ENCODE results near the gene PEX11G. TPM values are rescaled to one million over a fixed set of nuclear protein-coding genes. Genes with fewer than 3 reads are reported as not detected.
"Not testable (repeated sequence)": the region's sequence is repeated elsewhere in the genome, so short reads cannot be mapped to it uniquely, and the experiment has no call there.

PEX11G gene
- polyA plus RNA-seq, 4 donors = 5.8 to 9.2 (median 7.9) TPM

DNA sequence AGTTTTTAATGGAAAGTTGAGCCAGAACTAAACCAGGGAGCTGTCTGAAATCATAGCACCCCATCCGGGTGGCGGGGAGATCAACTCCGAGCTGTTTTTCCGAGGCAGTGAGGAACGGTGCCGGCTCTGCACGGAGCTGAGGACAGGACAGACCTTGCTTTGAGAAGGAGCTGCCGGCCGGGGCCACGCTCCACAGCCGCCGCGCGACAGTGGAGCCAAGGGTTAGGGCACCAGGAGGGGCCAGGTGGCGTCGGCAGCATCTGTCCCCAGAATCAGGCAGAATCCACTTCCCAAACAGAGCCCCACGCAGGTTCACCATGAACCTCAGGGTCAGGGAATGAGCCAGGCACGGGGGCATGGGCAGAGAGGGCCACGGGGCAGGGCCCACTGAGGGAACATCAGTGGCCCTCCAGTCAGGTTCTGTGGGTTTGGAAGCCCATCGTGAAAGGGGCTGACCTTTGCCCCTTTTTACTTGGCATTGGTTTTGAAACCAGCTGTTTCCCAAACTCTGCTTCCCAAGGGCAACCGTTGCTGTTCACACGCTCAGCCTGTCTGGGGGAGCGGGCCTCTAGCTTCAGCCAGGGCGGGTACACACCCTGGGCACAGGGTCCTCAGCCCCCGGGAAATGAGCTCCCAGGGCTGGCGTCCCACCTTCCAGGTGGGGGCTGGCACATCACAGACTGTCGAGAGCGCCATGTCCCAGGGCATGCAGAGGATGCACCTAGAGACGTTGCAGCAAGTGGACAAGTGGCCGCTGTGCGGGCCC, 18.1 kb downstream of the PEX11G start:
- no peak for DNase-seq (ENCODE audit: low read depth in 4 of 4, low spot score in 2 of 4)

DNA sequence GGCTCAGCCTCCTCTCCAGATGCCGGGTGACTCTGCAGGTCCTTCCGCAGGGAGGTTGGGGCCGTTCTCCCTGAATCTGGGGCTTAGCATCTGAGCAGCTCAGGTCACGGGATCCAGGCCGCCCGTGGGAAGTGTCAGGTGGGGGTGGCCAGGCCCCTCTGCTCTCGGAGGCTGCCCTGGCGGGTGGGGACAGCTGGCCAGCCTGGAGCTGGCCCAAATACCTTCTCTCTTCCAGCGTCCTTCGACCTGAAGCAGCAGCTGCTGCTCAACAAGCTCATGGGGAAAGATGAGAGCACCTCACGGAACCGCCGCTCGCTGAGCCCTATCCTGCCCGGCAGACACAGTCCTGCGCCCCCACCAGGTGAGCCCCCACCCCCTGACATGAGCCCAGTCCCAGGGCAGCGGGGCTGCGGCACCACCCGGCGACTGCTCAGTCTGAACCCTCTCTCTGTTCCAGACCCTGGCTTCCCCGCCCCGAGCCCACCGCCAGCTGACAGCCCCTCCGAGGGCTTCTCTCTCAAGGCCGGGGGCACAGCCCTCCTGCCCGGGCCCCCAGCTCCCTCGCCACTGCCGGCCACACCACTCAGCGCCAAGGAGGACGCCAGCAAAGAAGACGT, 19.1 kb downstream of the PEX11G start:
- no peak for DNase-seq (ENCODE audit: low read depth in 4 of 4, low spot score in 2 of 4)

DNA sequence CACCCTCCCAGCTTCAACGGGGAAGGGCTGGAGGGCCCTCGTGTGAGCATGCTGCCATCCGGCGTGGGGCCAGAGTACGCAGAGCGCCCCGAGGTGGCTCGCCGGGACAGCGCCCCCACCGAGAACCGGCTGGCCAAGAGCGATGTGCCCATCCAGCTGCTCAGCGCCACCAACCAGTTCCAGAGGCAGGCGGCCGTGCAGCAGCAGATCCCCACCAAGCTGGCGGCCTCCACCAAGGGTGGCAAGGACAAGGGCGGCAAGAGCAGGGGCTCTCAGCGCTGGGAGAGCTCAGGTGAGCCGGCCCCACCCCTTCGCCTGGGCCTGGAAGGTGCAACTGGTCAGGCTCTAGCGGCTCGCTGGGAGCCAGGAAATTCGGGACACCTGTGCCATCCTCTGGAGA, 20.0 kb downstream of the PEX11G start:
- no peak for DNase-seq (ENCODE audit: low read depth in 4 of 4, low spot score in 2 of 4)

DNA sequence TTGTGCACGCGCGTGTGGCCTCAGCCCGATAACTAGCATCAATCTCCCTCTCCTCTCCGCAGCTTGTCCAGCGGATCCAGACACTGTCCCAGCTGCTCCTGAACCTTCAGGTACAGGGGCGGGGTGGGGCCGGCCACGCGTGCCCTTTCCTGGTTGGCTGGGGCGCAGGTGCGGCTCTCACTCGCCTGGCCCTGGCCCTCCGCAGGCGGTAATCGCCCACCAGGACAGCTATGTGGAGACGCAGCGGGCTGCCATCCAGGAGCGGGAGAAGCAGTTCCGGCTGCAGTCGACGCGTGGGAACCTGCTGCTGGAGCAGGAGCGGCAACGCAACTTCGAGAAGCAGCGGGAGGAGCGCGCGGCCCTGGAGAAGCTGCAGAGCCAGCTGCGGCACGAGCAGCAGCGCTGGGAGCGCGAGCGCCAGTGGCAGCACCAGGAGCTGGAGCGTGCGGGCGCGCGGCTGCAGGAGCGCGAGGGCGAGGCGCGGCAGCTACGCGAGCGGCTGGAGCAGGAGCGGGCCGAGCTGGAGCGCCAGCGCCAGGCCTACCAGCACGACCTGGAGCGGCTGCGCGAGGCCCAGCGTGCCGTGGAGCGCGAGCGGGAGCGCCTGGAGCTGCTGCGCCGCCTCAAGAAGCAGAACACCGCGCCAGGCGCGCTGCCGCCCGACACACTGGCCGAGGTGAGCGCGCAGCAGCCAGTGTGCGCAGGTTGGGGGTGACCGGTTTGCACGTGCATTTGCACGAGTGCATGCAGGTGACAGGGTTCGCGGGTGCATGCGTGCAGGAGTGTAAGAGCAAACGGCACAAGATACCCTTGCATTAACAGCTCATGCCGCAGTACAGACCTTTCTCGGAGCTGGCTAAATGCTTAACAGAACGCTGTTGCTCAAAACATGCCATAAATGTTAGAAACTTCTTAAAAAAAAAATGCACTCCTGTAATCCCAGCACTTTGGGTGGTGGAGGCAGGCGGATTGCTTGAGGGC, 21.5 kb downstream of the PEX11G start:
- no peak for DNase-seq (ENCODE audit: low read depth in 4 of 4, low spot score in 2 of 4)

DNA sequence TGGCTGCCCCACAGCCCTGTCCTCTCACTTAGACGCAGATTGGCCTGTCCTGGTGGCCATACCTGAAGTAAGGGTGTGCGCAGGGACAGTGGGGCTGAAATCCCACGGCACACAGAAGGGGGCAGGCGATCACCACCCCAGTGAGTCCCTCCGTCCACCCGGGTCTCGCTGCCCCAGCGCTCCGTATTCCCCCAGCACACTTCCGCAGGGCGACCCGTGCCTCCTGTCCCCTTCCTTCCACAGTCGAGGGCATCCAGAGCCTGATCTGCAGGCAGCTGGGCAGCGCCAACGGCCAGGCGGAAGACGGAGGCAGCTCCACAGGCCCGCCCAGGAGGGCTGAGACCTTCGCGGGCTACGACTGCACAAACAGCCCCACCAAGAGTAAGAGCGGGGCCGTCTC, 25.3 kb downstream of the PEX11G start:
- DNase-seq (ENCODE audit: low read depth in 4 of 4, low spot score in 2 of 4) = no peak

DNA sequence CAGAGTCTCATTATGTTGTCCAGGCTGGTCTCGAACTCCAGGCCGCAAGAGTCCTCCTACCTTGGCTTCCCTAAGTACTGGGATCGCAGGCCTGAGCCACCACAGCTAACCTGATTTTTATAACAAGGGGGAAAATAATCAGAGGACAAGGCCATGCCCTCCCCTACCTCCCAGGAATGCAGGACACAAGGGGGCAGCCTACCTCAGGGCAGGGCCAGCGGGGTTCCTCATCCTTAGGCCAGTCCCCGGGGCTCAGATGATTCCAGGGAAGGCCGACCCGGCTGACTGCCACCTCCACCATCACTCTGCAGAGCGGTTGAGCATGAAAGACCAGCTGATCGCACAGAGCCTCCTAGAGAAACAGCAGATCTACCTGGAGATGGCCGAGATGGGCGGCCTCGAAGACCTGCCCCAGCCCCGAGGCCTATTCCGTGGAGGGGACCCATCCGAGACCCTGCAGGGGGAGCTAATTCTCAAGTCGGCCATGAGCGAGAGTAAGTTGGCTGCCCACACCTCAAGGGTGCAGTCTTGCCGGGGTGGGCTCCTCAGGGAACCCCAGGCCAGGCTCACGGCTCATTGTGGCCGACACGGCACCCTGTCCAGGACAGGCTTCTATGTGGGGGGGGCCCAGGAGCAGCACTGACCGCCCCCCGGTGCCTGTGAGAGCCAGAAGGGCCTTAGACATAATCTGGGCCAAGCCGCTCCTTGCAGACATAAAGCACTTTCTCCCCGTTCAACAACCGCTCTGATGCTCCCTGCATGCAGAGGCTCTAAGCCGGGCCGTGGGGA, 26.8 kb downstream of the PEX11G start:
- DNase-seq (ENCODE audit: low read depth in 4 of 4, low spot score in 2 of 4) = no peak

DNA sequence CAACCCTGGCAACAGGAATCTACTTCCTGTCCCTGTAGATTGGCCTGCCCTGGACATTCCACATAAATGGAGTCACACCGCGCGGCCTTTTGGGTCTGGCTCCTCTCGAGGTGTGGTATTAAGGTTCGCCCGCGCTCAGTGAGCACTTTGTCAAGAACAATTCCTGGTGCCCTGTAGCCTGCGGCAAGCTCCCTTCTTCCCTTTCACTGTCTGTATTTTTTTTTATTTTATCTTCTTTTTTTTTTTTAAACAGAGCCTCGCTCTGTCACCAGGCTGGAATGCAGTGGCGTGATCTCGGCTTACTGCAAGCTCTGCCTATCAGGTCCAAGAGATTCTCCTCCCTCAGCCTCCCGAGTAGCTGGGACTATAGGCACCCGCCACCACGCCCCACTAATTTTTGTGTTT, 28.3 kb downstream of the PEX11G start:
- DNase-seq (ENCODE audit: low read depth in 4 of 4, low spot score in 2 of 4) = no peak

DNA sequence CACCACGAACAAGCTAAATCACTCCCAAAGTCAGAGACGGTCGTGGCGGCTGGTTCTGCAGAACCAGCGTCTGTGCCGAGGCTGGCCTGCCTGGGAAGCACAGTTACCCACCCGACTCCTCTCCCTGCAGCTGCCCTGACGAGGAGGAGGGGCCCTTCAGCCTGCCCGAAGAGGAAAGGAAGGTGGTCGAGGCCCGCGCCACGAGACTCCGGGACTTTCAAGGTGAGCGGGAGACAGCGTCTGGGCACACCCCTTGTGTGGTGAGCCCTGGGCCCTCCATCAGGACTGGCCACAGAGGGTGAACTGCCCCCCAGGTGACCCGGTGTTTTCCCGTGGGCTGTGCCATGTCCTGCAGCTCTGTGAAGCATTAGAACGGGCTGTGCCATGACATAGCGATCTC, 29.1 kb downstream of the PEX11G start:
- DNase-seq (ENCODE audit: low read depth in 4 of 4, low spot score in 2 of 4) = no peak

DNA sequence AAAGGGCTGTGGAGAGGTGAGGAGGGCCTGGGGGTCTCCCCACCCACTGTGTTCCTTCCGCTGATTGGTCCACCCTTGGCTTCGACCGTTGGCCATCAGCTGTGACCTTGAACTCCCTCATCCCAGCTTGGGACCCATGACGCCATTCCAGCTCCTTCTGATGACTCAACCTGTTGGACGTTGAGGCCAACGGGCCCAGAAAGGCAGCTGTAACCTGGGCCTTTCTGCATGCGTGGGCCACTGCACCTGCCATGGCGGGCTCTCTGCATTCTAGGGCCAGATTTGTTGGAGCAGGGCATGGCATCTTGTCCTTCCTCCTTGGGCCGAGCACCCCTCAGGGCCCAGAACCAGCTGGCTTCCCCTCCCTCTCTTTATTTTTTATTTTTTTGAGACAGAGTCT, 30.2 kb downstream of the PEX11G start:
- DNase-seq (ENCODE audit: low read depth in 4 of 4, low spot score in 2 of 4) = no peak

DNA sequence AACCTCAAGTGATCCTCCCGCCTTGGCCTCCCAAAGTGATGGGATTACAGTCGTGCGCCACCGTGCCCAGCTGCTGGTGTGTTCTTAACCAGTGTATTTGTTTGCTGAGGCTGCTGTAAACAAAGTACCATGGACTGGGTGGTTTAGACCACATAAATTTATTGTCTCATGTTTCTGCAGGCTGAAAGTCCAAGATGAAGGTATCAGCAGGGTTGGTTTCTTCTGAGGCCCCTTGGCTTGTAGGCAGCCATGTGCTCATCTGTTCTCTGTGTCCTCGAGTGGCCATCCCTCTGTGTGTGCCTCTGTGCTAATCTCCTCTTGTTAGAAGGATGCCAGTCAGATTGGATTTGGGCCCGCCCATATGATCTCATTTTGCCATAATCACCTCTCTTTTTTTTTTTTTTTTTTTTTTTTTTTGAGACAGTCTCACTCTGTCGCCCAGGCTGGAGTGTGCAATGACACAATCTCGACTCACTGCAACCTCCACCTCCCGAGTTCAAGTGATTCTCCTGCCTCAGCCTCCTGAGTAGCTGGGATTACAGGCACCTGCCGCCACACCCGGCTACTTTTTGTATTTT, 31.8 kb downstream of the PEX11G start:
- no peak for DNase-seq (ENCODE audit: low read depth in 4 of 4, low spot score in 2 of 4)

DNA sequence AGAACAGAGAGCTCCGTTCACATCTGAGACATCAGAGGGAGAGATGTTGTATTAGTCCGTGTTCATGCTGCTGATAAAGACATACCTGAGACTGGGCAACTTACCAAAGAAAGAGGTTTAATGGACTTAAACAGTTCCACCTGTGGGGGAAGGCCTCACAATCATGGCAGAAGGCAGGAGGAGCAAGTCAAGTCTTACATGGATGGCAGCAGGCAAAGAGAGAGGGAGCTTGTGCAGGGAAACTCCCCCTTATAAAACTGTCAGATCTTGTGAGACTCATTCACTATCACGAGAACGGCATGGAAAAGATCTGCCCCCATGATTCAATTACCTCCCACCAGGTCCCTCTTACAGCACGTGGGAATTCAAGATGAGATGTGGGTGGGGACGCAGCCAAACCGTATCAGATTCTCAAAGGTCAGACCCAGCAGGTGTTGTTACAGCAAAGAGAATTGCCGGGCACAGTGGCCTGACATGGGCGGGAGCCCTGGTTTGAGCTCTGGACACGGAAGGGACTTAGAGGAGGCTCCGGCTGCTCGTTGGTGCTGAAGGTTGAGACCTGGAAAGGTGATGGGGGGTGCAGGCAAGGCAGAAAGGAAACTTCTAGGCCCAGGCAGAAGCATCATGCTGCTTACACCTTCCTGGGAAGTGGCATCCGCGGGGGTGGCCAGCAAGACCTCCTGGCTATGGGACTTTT, 33.1 kb downstream of the PEX11G start:
- DNase-seq (ENCODE audit: low read depth in 4 of 4, low spot score in 2 of 4) = no peak

DNA sequence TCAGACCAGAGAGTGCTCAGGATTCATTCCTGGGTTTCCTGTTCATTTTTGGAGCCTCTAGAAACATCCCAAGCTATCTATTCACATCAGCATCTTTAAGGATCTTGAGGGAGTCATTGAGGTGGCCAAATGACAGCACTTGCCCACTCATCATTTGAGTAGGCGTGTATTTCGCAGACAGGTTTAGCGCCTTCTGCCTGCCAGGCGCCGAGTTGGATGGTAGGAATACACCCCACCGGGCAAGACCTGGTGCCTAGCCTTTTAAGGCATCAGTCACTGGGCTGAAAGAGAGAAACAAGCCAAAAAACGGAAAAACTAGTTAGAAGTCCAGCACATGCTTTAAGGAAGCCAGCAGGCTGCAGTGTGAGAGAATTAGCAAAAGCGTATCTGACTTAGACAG, 33.8 kb downstream of the PEX11G start:
- DNase-seq (ENCODE audit: low read depth in 4 of 4, low spot score in 2 of 4) = no peak

DNA sequence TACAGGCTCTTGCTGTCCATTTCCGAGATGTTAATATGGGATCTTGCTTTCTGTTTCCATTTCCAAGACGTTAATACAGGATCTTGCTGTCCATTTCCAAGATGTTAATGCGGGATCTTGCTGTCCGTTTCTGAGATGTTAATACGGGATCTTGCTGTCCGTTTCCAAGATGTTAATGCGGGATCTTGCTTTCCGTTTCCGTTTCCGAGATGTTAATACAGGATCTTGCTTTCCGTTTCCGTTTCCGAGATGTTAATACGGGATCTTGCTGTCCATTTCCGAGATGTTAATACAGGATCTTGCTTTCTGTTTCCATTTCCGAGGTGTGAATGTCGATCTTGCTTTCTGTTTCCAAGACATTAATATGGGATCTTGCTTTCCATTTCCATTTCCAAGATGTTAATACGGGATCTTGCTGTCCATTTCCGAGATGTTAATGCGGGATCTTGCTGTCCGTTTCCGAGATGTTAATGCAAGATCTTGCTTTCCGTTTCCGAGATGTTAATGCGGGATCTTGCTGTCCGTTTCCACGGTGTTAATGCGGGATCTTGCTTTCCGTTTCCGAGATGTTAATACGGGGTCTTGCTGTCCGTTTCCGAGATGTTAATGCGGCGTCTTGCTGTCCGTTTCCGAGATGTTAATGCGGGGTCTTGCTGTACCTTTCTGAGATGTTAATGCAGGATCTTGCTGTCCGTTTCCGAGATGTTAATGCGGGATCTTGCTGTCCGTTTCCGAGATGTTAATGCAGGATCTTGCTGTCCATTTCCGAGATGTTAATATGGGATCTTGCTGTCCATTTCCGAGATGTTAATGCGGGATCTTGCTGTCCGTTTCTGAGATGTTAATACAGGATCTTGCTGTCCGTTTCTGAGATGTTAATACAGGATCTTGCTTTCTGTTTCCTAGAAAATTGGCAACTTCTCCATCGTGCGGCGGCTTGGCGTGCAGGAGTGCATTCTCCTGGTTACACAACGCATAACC, 38.3 kb downstream of the PEX11G start:
- no peak for DNase-seq (ENCODE audit: low read depth in 4 of 4, low spot score in 2 of 4)

DNA sequence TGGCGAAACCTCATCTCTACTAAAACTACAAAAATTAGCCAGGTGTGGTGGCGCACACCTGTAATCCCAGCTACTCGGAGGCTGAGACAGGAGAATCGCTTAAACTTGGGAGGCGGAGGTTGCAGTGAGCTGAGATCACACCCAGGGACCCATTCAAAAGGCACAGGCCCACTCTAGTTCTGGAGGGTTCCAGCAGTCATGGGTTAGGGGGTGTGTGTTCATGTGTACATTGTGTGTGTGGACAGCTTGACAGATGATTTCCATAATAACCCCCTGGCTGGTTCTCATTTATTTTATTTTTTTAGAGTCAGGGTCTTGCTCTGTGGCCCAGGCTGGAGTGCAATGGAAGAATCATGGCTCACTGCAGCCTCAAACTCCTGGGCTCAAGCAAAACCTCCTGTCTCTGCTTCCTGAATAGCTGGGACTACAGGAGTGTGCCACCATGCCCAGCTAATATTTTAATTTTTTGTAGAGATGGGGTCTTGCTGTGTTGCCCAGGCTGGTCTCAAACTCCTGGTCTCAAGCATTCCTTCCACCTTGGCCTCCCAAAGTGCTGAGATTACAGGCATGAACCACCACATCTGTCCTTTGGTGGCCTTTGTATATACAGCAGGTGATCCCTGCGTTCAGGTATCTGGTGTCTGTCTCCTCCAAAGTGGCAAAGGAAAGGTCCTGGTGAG, 39.3 kb downstream of the PEX11G start:
- not testable (repeated sequence) for DNase-seq (ENCODE audit: low read depth in 4 of 4, low spot score in 2 of 4)

DNA sequence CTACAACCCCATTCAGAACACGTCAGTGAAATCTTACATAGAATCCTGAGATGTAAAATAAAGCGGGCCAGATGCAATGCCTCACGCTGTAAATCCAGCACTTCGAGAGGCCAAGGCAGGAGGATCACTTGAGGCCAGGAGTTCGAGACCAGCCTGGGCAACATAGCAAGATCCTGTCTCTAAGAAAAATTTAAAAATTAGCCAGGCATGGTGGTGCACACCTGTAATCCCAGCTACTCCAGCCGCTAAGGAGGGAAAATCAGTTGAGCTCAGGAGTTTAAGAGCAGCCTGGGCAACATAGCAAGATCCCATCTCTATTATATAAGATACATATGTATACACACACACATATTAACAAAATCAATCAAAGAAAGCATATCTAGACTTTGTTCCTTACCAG, 41.2 kb downstream of the PEX11G start:
- no peak for DNase-seq (ENCODE audit: low read depth in 4 of 4, low spot score in 2 of 4)

DNA sequence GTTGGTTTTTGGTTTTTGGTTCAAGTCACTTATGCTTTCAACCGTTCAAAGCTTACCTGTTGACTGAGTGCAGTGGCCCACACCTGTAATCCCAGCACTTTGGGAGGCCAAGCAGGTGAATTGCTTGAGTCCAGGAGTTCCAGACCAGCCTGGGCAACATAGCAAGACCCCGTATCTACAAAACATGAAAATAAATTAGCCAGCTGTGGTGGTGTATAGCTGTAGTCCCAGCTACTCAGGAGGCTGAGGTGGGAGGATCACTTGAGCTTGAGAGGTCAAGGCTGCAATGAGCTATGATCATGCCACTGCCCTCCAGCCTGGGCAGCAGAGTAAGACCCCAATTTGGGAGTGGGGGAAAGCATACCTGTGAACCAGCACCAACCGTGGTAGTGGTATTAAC, 43.7 kb downstream of the PEX11G start:
- DNase-seq (ENCODE audit: low read depth in 4 of 4, low spot score in 2 of 4) = no peak

DNA sequence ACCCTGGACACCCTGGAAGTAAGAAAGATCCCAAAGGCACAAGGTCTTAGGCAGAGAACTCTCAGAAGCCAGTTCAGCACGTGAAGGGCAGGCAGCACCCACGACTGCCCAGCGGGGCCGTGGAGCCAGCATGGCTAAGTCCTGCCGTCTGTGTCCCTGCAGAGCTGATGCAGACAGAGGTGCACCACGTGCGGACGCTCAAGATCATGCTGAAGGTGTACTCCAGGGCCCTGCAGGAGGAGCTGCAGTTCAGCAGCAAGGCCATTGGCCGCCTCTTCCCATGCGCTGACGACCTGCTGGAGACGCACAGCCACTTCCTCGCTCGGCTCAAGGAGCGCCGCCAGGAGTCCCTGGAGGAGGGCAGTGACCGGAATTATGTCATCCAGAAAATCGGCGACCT, 44.8 kb downstream of the PEX11G start:
- DNase-seq (ENCODE audit: low read depth in 4 of 4, low spot score in 2 of 4) = no peak

DNA sequence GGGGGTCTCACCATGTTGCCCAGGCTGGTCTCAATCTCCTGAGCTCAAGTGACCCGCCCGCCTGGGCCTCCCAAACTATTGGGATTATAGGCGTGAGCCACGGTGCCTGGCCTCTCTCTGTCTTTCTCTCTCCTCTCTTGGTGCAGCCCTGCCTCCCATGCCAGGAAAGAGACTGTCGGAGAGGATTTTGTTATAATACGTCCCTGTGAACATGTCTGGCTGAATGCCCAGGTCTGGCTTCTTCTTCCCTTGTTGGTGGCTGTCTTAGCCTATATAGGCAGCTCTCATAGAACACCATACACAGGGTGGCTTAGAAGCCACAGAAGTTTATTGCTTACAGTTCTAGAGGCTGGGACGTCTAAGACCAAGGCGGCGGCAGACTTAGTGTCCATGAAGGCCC, 46.4 kb downstream of the PEX11G start:
- DNase-seq (ENCODE audit: low read depth in 4 of 4, low spot score in 2 of 4) = no peak

All from left renal cortex interstitium (tissue), 4 donors.